HEK293 (cell line): ENCODE data around the gene CLPSL1.

Source experiments
- CTCF ChIP-seq: fragments of 450-650 bp; formaldehyde crosslinking; IDR thresholded peaks from 2 replicates; pipeline ENCODE4 v1.5.1; 2016; ENCODE audit warnings: missing biosample characterization, missing genetic modification characterization
- GLI4 ChIP-seq: fragments of 450-650 bp; formaldehyde crosslinking; IDR thresholded peaks from 2 replicates; pipeline ENCODE4 v1.5.1; 2016; ENCODE audit warnings: missing biosample characterization, missing genetic modification characterization
- GLIS1 ChIP-seq: fragments of 450-650 bp; formaldehyde crosslinking; IDR thresholded peaks from 2 replicates; pipeline ENCODE4 v1.5.1; 2016; ENCODE audit warnings: missing biosample characterization, missing genetic modification characterization
- PBX3 ChIP-seq: sonication (generic); formaldehyde crosslinking; IDR thresholded peaks from 2 replicates; pipeline ENCODE4 v1.8.1; 2022; ENCODE audit warnings: mild to moderate bottlenecking, moderate library complexity, missing genetic modification reagents
- RBAK ChIP-seq: fragments of 450-650 bp; formaldehyde crosslinking; IDR thresholded peaks from 2 replicates; pipeline ENCODE4 v1.5.1; 2016; ENCODE audit warnings: missing biosample characterization, missing genetic modification characterization
- ZBTB49 ChIP-seq: fragments of 450-650 bp; formaldehyde crosslinking; IDR thresholded peaks from 2 replicates; pipeline ENCODE4 v1.5.1; 2016; ENCODE audit warnings: missing biosample characterization, missing genetic modification characterization, low read depth
- ZNF391 ChIP-seq: fragments of 450-650 bp; formaldehyde crosslinking; IDR thresholded peaks from 2 replicates; pipeline ENCODE4 v1.5.1; 2016; ENCODE audit warnings: low read depth, missing biosample characterization, missing genetic modification characterization, borderline replicate concordance
- ZNF626 ChIP-seq: fragments of 450-650 bp; sonication (Bioruptor Pico); formaldehyde crosslinking; IDR thresholded peaks from 2 replicates; pipeline ENCODE4 v1.5.1; 2018; ENCODE audit warnings: missing biosample characterization, missing genetic modification characterization, inconsistent platforms

GRCh38 chr6:35731736-35732532, 48.9 kb upstream of the CLPSL1 start:
- TF ChIP-seq CTCF (tag by site-specific recombination) (peak; percentile 88), ZBTB49 (tag by site-specific recombination) (no peak), GLI4 (0 out of 2 replicates have a peak, but pooled peaks have one; percentile 10), PBX3 (0 out of 2 replicates have a peak, but pooled peaks have one; percentile 52), ZNF626 (tag by site-specific recombination) (no peak), GLIS1 (tag by site-specific recombination) (peak; percentile 77), ZNF391 (tag by site-specific recombination) (peak; percentile 67; the same call in 1 of the 2 replicates), RBAK (no peak)
